EL (cell line): ENCODE data around the gene PHACTR3.

ENCODE experiments used
- DNase-seq: peaks from one replicate; pipeline ENCODE4 v3.0.0-alpha.2; 2016

Gene PHACTR3

DNA sequence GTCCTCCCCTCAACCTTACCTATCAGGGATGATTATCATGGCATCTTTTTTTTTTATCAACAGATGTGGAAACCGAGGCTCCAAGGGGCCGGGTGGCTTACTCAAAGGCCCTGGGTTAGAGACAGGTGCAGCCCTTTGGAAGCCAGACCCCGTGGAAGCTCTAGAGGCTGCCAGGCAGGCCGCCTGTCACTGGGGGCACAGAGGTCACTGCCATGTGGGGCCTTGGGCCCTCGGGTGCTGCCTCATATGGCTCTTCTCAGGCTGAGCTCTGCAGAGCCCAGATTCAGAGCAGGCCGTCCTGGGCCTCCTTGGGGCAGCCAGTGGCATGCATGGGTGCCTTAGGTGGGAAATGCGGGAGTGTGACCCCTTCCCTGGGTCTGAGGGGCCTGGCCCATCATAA, 136.3 kb downstream of the PHACTR3 start:
- no peak for DNase-seq

GRCh38 chr20:59741073-59741472, 136.7 kb downstream of the PHACTR3 start:
- DNase-seq, result no peak

DNA sequence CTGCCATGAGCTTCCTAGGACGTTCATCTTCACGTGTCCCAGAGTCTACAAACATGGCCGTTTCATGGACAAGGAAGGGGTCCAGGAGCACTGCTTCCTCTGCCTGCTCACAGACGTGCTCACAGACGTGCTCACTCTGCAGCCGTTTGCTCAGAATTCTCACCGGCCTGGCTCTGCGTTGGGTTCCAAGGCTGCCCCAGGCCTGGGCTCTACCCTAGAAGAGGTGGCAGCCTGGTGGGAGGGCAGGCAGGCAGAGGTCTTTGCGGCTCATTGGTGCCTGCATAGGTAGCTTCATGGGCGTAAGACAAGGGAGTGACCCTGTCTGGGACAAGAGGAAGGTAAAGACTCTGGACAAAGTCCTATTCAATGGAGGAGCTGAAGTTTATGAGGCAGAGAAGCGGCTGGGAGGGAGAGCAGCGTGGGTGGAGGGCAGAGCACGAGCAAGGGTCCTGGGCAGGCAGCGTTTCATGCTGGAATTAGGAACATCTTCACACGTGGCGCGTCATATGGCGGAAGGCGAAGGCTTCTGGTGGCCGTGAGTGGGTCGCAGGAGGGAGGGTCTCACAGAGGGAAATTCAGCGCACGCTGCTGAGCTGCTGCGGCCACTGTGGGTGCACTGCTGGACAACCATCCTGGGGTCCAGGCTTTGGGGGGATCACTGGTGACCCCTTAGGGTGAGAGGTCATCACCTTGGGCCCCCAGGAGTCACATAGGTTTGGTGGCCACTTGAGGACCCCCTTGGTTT, 138.2 kb downstream of the PHACTR3 start:
- DNase-seq, result no peak

- DNase-seq, result no peak
Measured at GRCh38 chr20:59743308-59743707, 139.0 kb downstream of the PHACTR3 start.

DNA sequence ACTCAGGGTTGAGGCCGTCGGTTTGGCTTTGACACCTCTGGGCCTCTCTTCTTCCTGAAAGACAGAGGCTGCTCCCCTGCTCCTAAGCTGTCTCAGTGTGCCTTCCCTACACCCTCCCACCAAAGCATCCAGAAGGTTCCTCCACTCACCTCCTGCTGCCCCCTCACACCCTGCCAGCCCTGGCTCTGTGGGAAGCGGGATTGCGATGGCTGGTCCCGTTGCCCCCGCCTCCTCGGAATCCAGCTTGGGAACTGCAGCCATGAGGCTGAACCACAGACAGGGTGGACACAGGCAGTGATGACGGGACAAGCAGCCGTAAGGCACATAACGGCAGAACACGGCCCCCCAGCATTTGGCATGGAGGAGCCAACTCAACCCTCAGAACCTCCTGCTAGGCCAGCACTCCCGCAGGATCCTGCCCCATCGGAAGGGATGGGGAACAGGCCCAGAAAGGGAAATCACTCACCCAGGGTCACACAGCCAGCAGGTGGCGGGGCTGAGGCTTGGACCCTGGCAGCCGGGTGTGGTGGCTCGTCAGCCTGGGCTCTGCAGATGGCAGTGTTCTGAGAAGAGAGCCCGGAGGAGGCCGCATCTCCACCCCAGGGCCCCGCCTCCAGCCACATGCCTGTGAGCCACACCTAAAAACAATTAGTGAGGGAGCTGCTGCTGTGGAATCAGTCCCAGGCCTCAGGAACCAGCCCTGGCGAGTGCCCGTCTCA, 139.6 kb downstream of the PHACTR3 start:
- no peak for DNase-seq

DNA sequence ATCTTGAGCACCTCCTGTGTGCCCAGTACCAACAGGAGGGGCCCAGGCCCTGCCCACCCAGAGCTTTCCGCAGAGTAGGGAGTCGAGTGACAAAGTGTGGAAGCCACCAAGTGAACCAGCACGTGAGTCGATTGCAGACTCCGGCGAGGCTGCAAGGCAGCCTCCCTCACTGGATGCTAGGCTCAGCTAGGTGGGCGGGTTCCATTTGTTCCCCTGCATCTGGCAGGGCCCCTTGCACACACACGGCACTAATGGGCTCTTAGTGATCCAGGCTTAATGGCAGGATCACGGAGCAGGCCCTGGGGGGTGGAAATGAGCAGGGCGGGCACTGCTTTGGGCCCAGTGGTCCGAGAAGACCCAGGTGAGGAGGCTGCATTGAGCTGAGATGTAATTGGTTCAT, 140.4 kb downstream of the PHACTR3 start:
- no peak for DNase-seq

- no peak for DNase-seq
Measured at GRCh38 chr20:59745201-59745600, 140.9 kb downstream of the PHACTR3 start.

GRCh38 chr20:59745716-59746115, 141.4 kb downstream of the PHACTR3 start:
- no peak for DNase-seq

- no peak for DNase-seq
Measured at GRCh38 chr20:59746155-59746554, 141.8 kb downstream of the PHACTR3 start.

- no peak for DNase-seq
Measured at GRCh38 chr20:59747671-59748515, 143.6 kb downstream of the PHACTR3 start.

- peak; percentile 52 for DNase-seq
Measured at GRCh38 chr20:59748619-59749191, 144.4 kb downstream of the PHACTR3 start.

DNA sequence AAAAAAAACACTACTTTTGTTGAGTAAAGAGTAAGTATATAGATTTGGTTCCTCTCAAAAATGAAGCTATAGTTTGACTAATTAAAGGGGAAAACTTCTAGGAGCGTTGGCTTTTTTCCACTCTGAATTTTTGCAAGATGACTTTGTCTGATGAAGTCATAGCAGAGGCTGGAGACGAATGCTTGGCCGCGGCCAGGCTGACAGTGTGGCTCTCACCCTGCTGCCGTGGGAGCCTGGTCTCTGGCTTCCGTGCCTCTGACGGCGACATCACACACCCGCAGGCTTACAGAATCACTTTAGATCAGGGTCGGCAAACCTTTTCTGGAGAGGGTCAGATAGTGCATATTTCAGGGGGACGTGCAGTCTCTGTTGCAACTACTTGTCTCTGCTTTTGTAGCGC, 145.0 kb downstream of the PHACTR3 start:
- peak; percentile 68 for DNase-seq

GRCh38 chr20:59750209-59750840, 146.0 kb downstream of the PHACTR3 start:
- DNase-seq, result no peak

- peak; percentile 47 for DNase-seq
Measured at GRCh38 chr20:59751075-59751711, 146.9 kb downstream of the PHACTR3 start.

- DNase-seq, result no peak
Measured at GRCh38 chr20:59752101-59752586, 147.8 kb downstream of the PHACTR3 start.

GRCh38 chr20:59752704-59753460, 148.5 kb downstream of the PHACTR3 start:
- DNase-seq, result no peak

DNA sequence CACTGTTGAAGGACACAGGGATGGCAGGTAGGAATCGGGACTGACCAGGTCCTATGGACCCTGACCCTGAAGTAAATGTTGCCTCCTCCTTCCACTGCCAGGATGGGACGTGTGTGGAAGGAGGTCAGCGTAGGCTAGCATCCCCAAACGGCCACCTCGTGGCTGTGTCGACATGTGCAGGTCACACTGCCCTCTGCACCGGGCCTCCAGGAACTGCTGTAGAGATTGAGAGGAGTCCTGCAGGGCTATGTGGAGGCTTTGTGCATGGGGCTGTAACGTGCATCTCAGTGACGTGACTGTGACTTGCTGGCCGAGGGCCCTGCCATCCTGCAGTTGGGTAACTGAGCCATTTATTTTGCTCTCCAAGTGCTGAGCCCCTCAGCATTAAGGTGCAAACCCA, 149.5 kb downstream of the PHACTR3 start:
- DNase-seq, result no peak

DNA sequence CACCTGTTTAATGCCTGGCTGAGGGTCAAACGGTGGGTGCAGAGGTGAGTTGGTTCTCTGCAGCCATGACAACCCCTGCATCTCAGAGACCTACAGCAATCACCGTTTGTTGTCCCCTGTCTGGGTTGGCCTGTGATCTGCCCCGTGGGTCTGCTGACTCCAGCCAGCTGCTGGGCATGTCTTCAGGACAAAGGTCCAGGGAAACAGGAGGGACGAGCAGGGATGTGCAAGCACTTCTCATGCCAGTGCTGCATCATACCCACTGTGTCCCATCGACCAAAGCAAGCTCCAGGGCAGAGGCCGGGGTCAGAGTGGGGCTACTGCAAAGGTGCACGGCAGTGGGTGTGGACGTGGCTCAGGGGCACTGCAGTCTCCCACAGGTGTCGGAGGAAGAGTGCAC, 150.2 kb downstream of the PHACTR3 start:
- DNase-seq, result no peak

GRCh38 chr20:59756241-59756640, 151.9 kb downstream of the PHACTR3 start:
- DNase-seq, result no peak

DNA sequence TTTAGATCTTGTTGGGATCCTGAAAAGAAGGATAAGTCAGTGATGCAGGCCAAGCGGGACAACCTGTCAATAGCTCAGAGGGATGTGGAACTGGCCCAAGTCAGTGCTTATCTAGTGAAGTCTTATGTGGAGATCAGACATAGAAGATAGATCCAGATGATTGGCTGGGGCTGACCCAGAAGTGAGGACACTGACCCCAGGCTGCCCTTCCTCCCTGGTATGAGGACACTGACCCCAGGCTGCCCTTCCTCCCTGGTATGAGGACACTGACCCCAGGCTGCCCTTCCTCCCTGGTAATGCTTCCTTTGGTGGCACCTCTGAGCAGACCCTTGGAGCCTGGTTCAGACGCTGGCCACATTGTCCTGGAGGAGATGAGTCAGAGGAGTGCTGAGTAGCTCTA, 159.7 kb downstream of the PHACTR3 start:
- no peak for DNase-seq

DNA sequence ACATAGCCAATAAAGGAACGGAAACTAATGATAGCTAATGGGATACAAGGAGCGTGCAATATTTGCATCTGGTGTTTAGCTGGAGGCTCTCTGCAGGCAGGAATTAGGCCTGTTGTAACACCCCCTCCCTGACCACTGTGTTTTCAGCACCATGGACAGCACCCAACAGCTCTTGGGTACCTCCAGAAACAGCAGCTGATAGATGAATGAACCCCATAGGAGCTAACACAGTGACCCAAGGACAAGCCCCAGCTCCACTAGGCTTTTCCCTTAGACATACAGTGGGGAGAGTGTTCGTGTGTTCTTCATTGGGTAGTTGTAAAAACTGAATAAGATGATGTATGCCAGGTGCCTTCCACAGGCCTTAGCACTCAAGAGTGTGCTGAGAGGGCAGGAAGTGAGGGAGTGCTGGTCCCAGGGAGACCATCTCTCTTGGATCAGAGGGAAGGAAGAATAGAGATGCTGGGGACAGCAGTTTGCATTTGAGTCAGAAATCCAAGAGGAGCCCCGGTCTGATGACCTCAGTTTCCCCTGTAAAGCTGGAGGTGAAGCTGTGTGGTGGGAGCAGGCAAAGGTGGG, 161.3 kb downstream of the PHACTR3 start:
- peak; percentile 6 for DNase-seq
